Iris pigment epithelial cell (primary cell): Measurements from ENCODE around the gene FRMD6.

Source experiments
- DNase-seq: peaks from one replicate; pipeline ENCODE4 v3.0.0-alpha.2; 2011; ENCODE audit warnings: low read depth

The FRMD6 gene

GRCh38 chr14:51776102-51776894 lies 124.6 kb downstream of the FRMD6 start:
- DNase-seq, result peak; percentile 77

GRCh38 chr14:51780006-51780692 lies 128.4 kb downstream of the FRMD6 start:
- peak; percentile 54 for DNase-seq
